Peyer's patch (tissue), 4 donors: ENCODE results near the gene EFNA4.

Source experiments
- CTCF ChIP-seq, 6 experiments: fragments of 450-650 bp in 4 of 6; fragments of 200-600 bp in 2 of 6; sonication (generic) in 1 of 6; IDR thresholded peaks; one replicate each; pipeline ENCODE4 v1.5.1; 2017 to 2019; ENCODE audit warnings: antibody characterized with exemption in 6 of 6, mild to moderate bottlenecking in 3 of 6, moderate library complexity in 1 of 6
- POLR2A ChIP-seq, 2 donors: fragments of 450-650 bp; IDR thresholded peaks; one replicate each; pipeline ENCODE4 v1.5.1; 2017; ENCODE audit warnings: antibody characterized with exemption in 2 of 2, mild to moderate bottlenecking in 2 of 2, moderate library complexity in 2 of 2

- TF ChIP-seq CTCF (IDR thresholded peaks at IDR 0.05) (no peak), POLR2A (IDR thresholded peaks at IDR 0.05) (no peak)
These were observed 8.2 kb downstream of the EFNA4 start for GRCh38 chr1:155071701-155072100.
